Activated B cell treated with CpG ODN at 0.5 μM for 24 hours (primary cell): ENCODE measurements around the gene SMO. TPM values are rescaled to one million over a fixed set of nuclear protein-coding genes. Genes with fewer than 3 reads are reported as not detected.

ENCODE experiments used
- ATAC-seq: fragments of 200-7000 bp; cut with Tn5 transposase; one replicate; pipeline ENCODE4 v1.10.0; 2021; ENCODE audit warnings: low read depth, mild to moderate bottlenecking, moderate library complexity
- CTCF ChIA-PET: fragments of 350-600 bp; sonication (Branson Sonifier 250); formaldehyde crosslinking; loops from one replicate; lab custom pipeline; 2021; ENCODE audit warnings: antibody characterized with exemption; lab: Charles Lee
- POLR2A ChIA-PET: fragments of 350-600 bp; sonication (Branson Sonifier 250); formaldehyde crosslinking; loops from one replicate; lab custom pipeline; 2021; ENCODE audit warnings: antibody characterized with exemption; lab: Charles Lee
- DNase-seq: peaks from one replicate; pipeline ENCODE4 v3.0.0; 2022
- H3K27ac Mint-ChIP-seq: one replicate; pipeline ENCODE4 v1.8.0; 2020; ENCODE audit warnings: mixed read lengths
- H3K27me3 Mint-ChIP-seq: one replicate; pipeline ENCODE4 v1.8.0; 2021; ENCODE audit warnings: mixed read lengths
- H3K36me3 Mint-ChIP-seq: one replicate; pipeline ENCODE4 v1.8.0; 2021; ENCODE audit warnings: low read depth, mixed read lengths
- H3K4me1 Mint-ChIP-seq: one replicate; pipeline ENCODE4 v1.8.0; 2021; ENCODE audit warnings: mixed read lengths
- H3K4me3 Mint-ChIP-seq: one replicate; pipeline ENCODE4 v1.8.0; 2020; ENCODE audit warnings: mild to moderate bottlenecking, mixed read lengths
- H3K9me3 Mint-ChIP-seq: one replicate; pipeline ENCODE4 v1.8.0; 2020; ENCODE audit warnings: mixed read lengths
- CTCF ChIP-seq: fragments of 200-600 bp; IDR thresholded peaks from one replicate; pipeline ENCODE4 v1.8.0; 2022; ENCODE audit warnings: antibody characterized with exemption, mild to moderate bottlenecking
- intact Hi-C: fragments of 100-400 bp; cut with micrococcal nuclease; formaldehyde crosslinking; loops from one replicate; pipeline ENCODE4 v1.15.1; 2024
- total RNA-seq: library from RNA; stranded (reverse); gene quantifications from 2 replicates; pipeline ENCODE4 v1.2.3, GENCODE V29; 2022

Gene SMO
- total RNA-seq, 1 donor from 2014 or later: 1.8 TPM

GRCh38 chr7:129257168-129257567, 68.7 kb downstream of the SMO start:
- no peaks in the 10 kb centered on the region for H3K36me3 Mint-ChIP-seq
- no peak overlapping the region for H3K27ac Mint-ChIP-seq
- no peak for TF ChIP-seq CTCF
- ATAC-seq: no peak
- peaks cover 21% of the 10 kb centered on the region for H3K4me1 Mint-ChIP-seq
- DNase-seq: no peak
- H3K27me3 Mint-ChIP-seq: no peaks in the 10 kb centered on the region
- no peaks in the 10 kb centered on the region for H3K9me3 Mint-ChIP-seq
- ChIA-PET POLR2A (no interaction called here), CTCF (no interaction called here)
- intact Hi-C loops: loop anchor here (5.0 kb wide), 1 partner anchor 40 kb away; no protein-coding TSS in a partner anchor
- H3K4me3 Mint-ChIP-seq: no peak overlapping the region

- TF ChIP-seq CTCF: no peak
- intact Hi-C loops: loop anchor here (5.0 kb wide), 1 partner anchor 38 kb away; no protein-coding TSS in a partner anchor
- Mint-ChIP-seq H3K4me3 (no peak overlapping the region), H3K9me3 (no peaks in the 10 kb centered on the region), H3K27me3 (no peaks in the 10 kb centered on the region), H3K36me3 (no peaks in the 10 kb centered on the region), H3K27ac (no peak overlapping the region), H3K4me1 (peaks cover 26% of the 10 kb centered on the region)
- DNase-seq (no peak), ATAC-seq (no peak)
- ChIA-PET POLR2A (interaction anchor here (0.7 kb wide), 1 partner anchor 11 kb away, joined by 5 read pairs; no protein-coding TSS in a partner anchor), CTCF (no interaction called here)
Measured at GRCh38 chr7:129258649-129259389, 70.4 kb downstream of the SMO start.

- Mint-ChIP-seq H3K4me3 (no peak overlapping the region), H3K36me3 (no peaks in the 10 kb centered on the region), H3K27ac (no peak overlapping the region), H3K4me1 (peaks cover 21% of the 10 kb centered on the region), H3K9me3 (no peaks in the 10 kb centered on the region), H3K27me3 (no peaks in the 10 kb centered on the region)
- intact Hi-C loops: loop anchor here (2.0 kb wide), 1 partner anchor 16 kb away; no protein-coding TSS in a partner anchor
- CTCF ChIA-PET: no interaction called here
- POLR2A ChIA-PET: no interaction called here
- ATAC-seq: no peak
- no peak for DNase-seq
- no peak for TF ChIP-seq CTCF
Measured at GRCh38 chr7:129262324-129262723, 73.9 kb downstream of the SMO start.

Other genes starting within 250 kb of the SMO start
- gene TNPO3, start 133.5 kb upstream of the SMO start, total RNA-seq: 50.8 and 56.2 TPM in 2 replicates
- 332 and 341 TPM in 2 replicates for gene TSPAN33, start 43.9 kb upstream of the SMO start, total RNA-seq
- gene AHCYL2, start 36.4 kb downstream of the SMO start, total RNA-seq: 10.9 and 11.6 TPM in 2 replicates
- 0.20 and 0.35 TPM in 2 replicates for gene STRIP2, start 245.8 kb downstream of the SMO start, total RNA-seq